Tongue (tissue), 2 donors: ENCODE results near the gene MMP11. TPM values are rescaled to one million over a fixed set of nuclear protein-coding genes. Genes with fewer than 3 reads are reported as not detected.

Experiments used
- DNase-seq: peaks from one replicate; pipeline ENCODE4 v3.0.0-alpha.2; 2015
- total RNA-seq: library from RNA; depleted of rRNA; stranded (reverse); fragments of >200 nt; gene quantifications from one replicate; pipeline ENCODE4 v1.2.3, GENCODE V29; 2014

MMP11 gene
- total RNA-seq, 1 donor from 2014 or later: 10.8 TPM

- no peak for DNase-seq
Observed at GRCh38 chr22:23781511-23782183, 9.0 kb downstream of the MMP11 start.

DNA sequence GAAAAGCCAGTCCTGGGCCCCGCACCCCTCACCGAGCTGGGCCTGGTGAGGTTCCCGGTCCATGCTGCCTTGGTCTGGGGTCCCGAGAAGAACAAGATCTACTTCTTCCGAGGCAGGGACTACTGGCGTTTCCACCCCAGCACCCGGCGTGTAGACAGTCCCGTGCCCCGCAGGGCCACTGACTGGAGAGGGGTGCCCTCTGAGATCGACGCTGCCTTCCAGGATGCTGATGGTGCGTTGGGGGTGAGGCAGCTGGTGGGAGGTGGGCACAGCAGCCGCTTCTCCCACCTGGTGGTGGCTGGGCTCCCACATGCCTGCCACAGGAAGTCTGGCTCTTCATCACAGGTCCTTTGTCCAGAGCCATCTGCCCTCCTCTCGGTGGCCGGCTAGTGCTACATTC lies 9.6 kb downstream of the MMP11 start:
- DNase-seq: no peak

GRCh38 chr22:23782703-23783102 lies 10.1 kb downstream of the MMP11 start:
- no peak for DNase-seq

- no peak for DNase-seq
Observed at GRCh38 chr22:23783265-23784150, 10.9 kb downstream of the MMP11 start.

DNA sequence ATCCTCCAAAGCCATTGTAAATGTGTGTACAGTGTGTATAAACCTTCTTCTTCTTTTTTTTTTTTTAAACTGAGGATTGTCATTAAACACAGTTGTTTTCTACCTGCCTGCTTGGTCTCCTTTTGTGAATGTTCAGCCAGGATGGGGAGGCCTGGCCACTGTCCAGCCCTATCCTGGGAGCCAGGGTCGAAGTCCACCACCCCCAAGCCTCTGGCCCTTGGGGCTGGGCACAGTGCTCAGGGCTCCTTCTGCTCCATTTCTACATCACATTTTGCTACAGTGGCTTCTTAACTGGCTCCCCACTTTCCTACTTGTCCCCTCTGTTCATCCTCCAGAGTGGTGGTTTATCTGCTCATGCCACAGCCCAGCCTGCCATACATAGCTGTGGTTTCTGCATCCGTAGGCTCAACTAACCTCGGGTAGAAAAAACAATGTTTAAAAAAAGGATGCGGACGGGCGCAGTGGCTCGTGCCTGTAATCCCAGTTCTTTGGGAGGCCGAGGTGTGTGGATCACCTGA lies 11.6 kb downstream of the MMP11 start:
- DNase-seq: no peak

DNA sequence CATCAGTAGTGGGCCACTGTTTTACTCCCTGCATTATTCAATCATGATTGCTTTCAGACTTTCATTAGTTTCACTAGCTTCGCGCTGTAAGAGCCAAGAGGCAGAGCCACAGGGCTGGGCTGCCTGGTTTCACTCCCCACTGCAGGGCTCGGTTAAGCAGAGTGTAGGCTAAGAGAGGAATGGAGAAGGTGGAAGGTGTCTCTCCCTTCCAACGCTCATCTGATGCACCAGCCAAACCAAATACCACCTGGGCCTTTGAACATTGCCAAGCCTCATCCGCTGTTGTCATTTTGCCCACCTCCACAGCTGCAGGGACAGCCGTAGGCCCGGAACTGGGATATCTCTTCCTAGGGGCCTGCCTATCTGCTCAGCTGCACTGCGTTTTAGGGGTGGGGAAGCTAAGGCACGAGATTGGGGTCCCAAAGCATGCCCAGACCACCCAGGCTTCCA lies 13.6 kb downstream of the MMP11 start:
- no peak for DNase-seq

GRCh38 chr22:23786752-23787599 lies 14.3 kb downstream of the MMP11 start, which contains the start of gene SMARCB1:
Gene SMARCB1 (plus strand): TSS chr22:23786966. CDS start chr22:23787170, 204 bp downstream.
- DNase-seq: peak; percentile 97

DNA sequence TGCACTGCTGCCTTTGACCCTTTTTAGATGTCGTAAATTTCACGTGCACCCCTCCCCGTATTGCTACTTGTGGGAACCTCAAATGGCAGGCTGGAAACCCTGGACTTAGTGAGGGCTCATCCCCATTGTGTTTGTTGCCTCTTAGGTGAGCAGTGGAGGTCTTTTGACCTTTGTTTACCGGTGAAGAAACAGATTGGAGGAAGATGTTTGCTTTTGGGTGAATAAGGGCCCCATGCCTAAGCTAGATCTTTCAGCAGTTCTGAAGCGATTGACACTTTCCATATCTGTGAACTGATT lies 14.9 kb downstream of the MMP11 start:
- DNase-seq: no peak

GRCh38 chr22:23787910-23788309 lies 15.3 kb downstream of the MMP11 start:
- no peak for DNase-seq

DNA sequence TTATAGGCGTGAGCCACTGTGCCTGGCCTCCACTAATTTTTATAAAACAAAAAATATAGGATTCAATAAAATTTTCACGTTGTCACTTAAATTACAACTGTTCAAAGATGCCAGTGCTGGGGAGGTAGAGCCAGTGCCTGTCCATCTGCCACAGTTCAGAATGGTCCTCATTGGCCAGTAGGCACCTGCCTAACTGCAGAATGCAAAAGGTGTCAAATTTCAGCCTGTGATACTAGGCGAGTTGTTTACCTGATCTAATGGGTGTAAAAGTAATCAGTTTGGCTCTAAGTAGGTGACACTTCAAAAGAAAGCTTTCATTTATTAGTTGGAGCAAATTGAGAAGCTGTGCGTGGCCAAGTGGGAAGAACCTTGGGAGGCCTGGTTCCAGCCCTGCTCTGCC lies 16.5 kb downstream of the MMP11 start:
- no peak for DNase-seq

- no peak for DNase-seq
Observed at GRCh38 chr22:23789638-23790037, 17.0 kb downstream of the MMP11 start.

GRCh38 chr22:23790819-23791737 lies 18.4 kb downstream of the MMP11 start:
- peak; percentile 66 for DNase-seq

DNA sequence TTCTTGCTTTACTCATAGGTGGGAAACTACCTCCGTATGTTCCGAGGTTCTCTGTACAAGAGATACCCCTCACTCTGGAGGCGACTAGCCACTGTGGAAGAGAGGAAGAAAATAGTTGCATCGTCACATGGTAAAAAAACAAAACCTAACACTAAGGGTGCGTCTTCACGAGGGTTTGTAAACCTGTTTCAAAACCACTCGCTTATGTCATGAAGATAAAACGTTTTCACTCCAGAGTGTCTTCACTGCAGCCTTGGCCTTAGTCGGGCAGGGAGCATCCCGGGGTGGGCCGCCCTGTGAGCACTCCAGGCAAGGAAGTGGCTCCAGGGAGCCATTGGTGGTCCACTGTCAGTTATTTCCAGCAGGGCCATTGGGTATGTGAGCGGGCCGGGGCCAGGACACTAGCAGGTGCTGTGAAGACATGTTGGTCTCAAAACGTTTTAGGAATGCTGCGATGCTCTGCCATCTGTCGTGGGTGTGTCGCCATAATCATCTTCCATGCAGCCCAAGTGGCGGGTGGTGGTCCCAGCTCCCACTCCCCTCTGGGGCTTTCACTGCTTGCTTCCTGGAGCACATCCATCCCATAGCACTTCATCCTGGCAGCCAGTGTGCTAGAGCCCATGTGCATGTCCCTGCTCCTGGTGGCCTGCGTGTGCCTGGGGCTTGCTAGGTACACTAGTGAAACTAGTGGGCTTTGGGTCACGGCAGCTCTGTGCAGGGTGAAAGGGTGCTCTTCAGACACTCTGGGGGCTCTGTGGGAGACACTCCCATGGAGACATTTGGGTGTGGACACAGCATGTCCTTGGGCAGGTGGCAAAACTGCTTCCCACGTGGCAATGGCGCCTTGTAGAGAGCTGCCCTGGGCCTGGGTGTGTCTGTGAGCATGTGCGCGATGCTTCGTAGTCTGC lies 19.3 kb downstream of the MMP11 start:
- DNase-seq: no peak

DNA sequence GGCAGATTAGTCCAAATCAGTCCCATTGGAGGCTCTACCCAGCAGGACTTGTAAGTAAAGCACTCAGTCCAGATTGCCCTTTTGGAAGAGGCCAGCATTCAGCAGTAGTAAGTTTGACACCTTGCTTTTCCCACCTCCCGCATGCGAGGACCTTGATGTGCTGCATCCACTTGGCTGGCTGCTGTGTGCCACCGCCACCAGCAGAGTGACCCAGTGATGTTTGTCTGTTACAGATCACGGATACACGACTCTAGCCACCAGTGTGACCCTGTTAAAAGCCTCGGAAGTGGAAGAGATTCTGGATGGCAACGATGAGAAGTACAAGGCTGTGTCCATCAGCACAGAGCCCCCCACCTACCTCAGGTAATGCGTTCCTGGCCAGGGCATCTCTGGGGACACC lies 20.7 kb downstream of the MMP11 start:
- DNase-seq: no peak

DNA sequence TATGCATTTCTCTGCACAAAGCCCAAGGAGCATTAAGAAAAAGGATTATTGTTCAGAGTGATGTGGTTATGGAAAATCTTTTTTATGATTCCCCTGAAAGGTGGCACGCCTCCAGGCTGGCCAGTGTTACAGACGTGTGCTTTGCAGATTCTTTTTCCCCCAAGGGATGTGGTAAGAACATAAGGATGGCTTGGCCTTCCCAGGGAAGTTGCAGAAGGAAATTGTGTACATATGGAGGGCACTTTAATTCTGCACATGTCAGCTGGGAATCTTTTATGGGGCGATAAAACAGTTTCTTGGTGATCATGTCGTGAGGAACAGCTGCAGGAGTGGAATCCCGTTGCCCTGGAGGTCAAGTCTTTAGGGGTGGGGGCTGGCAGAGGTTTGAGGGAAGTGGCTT lies 23.8 kb downstream of the MMP11 start:
- peak; percentile 50 for DNase-seq

GRCh38 chr22:23800297-23801237 lies 27.9 kb downstream of the MMP11 start:
- DNase-seq: no peak

DNA sequence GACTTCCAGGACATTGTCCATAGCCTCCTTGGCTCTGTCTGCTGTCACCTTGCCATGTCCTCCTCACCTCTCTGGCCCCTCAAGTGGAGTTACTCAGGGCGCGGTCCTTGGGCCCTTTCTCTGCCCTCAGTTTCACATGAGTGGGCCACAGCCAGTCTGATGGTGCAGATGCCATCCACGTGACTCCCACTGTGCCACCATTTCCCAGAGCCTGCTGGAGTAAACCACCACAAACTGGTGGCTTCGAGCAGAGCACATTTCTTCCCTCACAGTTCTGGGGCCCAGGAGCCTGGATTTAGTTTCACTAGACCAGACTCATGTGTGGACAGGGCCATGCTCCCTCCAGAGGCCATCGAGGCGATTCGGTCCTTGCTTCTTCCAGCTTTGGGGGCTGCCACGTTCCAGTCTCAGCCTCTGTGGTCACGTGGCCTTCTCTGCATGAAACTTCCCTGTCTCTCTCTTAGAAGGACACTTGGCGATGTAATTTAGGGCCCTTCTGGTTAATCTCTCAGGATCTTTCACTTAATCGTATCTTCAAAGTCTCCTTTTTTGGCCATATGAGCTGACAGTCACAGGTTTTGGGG lies 28.7 kb downstream of the MMP11 start:
- no peak for DNase-seq

DNA sequence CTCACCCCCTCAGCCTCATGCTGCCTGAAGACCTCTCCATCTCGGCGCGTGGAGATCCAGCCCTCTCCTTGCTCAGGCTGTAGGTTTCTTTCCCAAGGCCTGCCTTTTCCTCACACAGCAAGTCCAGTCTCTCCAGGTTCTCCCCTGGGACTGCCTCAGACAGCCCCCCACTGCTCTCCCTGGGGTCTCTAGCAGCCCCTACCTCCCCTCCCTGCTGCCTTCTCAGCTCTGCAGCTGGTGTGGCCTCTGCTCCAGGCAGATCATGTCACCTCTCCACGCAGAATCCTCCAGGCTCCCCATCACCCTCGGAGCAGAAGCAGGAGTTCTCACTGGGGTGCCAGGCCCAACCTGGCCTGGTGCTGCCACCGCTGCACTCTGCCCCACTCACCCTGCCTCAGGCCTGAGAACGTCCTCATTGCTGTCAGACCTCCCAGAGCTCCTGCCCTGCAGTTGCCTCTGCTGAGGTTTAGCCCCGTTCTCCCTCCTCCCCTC lies 29.3 kb downstream of the MMP11 start:
- no peak for DNase-seq
